Loucy (cell line): Measurements from ENCODE around the gene SORCS2.

Experiments
- H2AFZ ChIP-seq: fragments of 200-600 bp; sonication (generic); 2 replicates; pipeline ENCODE4 v1.6.0; 2016; ENCODE audit warnings: antibody characterized with exemption, mild to moderate bottlenecking, low read length, moderate library complexity
- H3F3A ChIP-seq: fragments of 200-600 bp; 2 replicates; pipeline ENCODE4 v1.6.0; 2016; ENCODE audit warnings: antibody characterized with exemption, low read depth, mild to moderate bottlenecking
- H3K27me3 ChIP-seq: fragments of 200-600 bp; sonication (generic); 2 replicates; pipeline ENCODE4 v1.6.1; 2014; ENCODE audit warnings: low read length, mild to moderate bottlenecking; ENCODE audit not compliant: insufficient read depth, poor library complexity, severe bottlenecking
- H3K36me3 ChIP-seq: fragments of 200-600 bp; sonication (generic); 2 replicates; pipeline ENCODE4 v1.6.1; 2016; ENCODE audit warnings: low read length; ENCODE audit not compliant: insufficient read depth
- H3K4me1 ChIP-seq: fragments of 200-600 bp; sonication (generic); 2 replicates; pipeline ENCODE4 v1.5.1; 2014; ENCODE audit warnings: low read length, mild to moderate bottlenecking; ENCODE audit not compliant: insufficient read depth, poor library complexity, severe bottlenecking
- H3K4me2 ChIP-seq: fragments of 200-600 bp; sonication (generic); 2 replicates; pipeline ENCODE4 v1.6.0; 2014; ENCODE audit warnings: antibody characterized with exemption, low read length, low read depth, mild to moderate bottlenecking; ENCODE audit not compliant: poor library complexity, severe bottlenecking
- H3K4me3 ChIP-seq: fragments of 200-600 bp; sonication (generic); 2 replicates; pipeline ENCODE4 v1.5.1; 2014; ENCODE audit warnings: low read length, mild to moderate bottlenecking, mixed read lengths; ENCODE audit not compliant: poor library complexity, severe bottlenecking
- H3K79me2 ChIP-seq: fragments of 200-600 bp; sonication (generic); 2 replicates; pipeline ENCODE4 v1.6.1; 2014; ENCODE audit warnings: low read length; ENCODE audit not compliant: insufficient read depth
- H3K9ac ChIP-seq: fragments of 200-600 bp; sonication (generic); 2 replicates; pipeline ENCODE4 v1.6.0; 2014; ENCODE audit warnings: mild to moderate bottlenecking, low read depth, low read length, moderate library complexity; ENCODE audit not compliant: poor library complexity, severe bottlenecking
- H3K9me2 ChIP-seq: fragments of 200-600 bp; sonication (generic); replicated peaks from 2 replicates; pipeline ENCODE4 v1.6.1; 2016; ENCODE audit warnings: low read depth, low read length, mixed read lengths
- H3K9me3 ChIP-seq: fragments of 200-600 bp; sonication (generic); 2 replicates; pipeline ENCODE4 v1.6.1; 2014; ENCODE audit warnings: mild to moderate bottlenecking, antibody characterized with exemption, low read length, low read depth; ENCODE audit not compliant: insufficient read depth
- H4K20me1 ChIP-seq: fragments of 200-600 bp; sonication (generic); 2 replicates; pipeline ENCODE4 v1.6.0; 2014; ENCODE audit warnings: antibody characterized with exemption, low read length, mild to moderate bottlenecking; ENCODE audit not compliant: insufficient read depth, poor library complexity, severe bottlenecking
- CTCF ChIP-seq: fragments of 200-600 bp; sonication (generic); conservative IDR thresholded peaks from 2 replicates; pipeline ENCODE4 v1.5.1; 2014; ENCODE audit warnings: mild to moderate bottlenecking, antibody characterized with exemption, low read length
- EZH2phosphoT487 ChIP-seq: fragments of 200-600 bp; IDR thresholded peaks from 2 replicates; pipeline ENCODE4 v1.6.1; 2018; ENCODE audit warnings: antibody characterized with exemption, mild to moderate bottlenecking, moderate library complexity, borderline replicate concordance

Gene SORCS2

GRCh38 chr4:7343950-7344349, 151.6 kb downstream of the SORCS2 start:
- H3K27me3 ChIP-seq = no peaks in the 10 kb centered on the region
- no peaks in the 10 kb centered on the region for H3K9me2 ChIP-seq
- TF ChIP-seq EZH2phosphoT487 = no peak
- TF ChIP-seq CTCF = no peak
- H3K4me1 ChIP-seq = no peaks in the 10 kb centered on the region
- no peak overlapping the region for H3K4me3 ChIP-seq
- no peak overlapping the region for H3K4me2 ChIP-seq
- H3F3A ChIP-seq = no peaks in the 10 kb centered on the region
- peaks cover 13% of the 10 kb centered on the region; the same call in 1 of the 2 replicates for H3K9me3 ChIP-seq
- no peak overlapping the region for H2AFZ ChIP-seq
- H4K20me1 ChIP-seq = no peaks in the 10 kb centered on the region
- no peaks in the 10 kb centered on the region for H3K36me3 ChIP-seq
- H3K9ac ChIP-seq = no peak overlapping the region
- H3K79me2 ChIP-seq = no peaks in the 10 kb centered on the region

- no peak overlapping the region for H3K4me3 ChIP-seq
- no peaks in the 10 kb centered on the region for H3K36me3 ChIP-seq
- H3K79me2 ChIP-seq = no peaks in the 10 kb centered on the region
- TF ChIP-seq EZH2phosphoT487 = no peak
- TF ChIP-seq CTCF = no peak
- no peak overlapping the region for H3K9ac ChIP-seq
- peaks cover 13% of the 10 kb centered on the region; the same call in 1 of the 2 replicates for H3K9me3 ChIP-seq
- H3K4me2 ChIP-seq = no peak overlapping the region
- H4K20me1 ChIP-seq = no peaks in the 10 kb centered on the region
- H3K9me2 ChIP-seq = no peaks in the 10 kb centered on the region
- H3K27me3 ChIP-seq = no peaks in the 10 kb centered on the region
- no peaks in the 10 kb centered on the region for H3K4me1 ChIP-seq
- no peak overlapping the region for H2AFZ ChIP-seq
- H3F3A ChIP-seq = no peaks in the 10 kb centered on the region
Observed at GRCh38 chr4:7344636-7345155, 152.4 kb downstream of the SORCS2 start.

- H3K4me3 ChIP-seq = no peak overlapping the region
- no peaks in the 10 kb centered on the region for H3K79me2 ChIP-seq
- no peaks in the 10 kb centered on the region for H3K27me3 ChIP-seq
- H3K36me3 ChIP-seq = no peaks in the 10 kb centered on the region
- no peak overlapping the region for H3K4me2 ChIP-seq
- no peaks in the 10 kb centered on the region for H3K4me1 ChIP-seq
- peaks cover 9% of the 10 kb centered on the region; the same call in 1 of the 2 replicates for H3K9me3 ChIP-seq
- no peaks in the 10 kb centered on the region for H3K9me2 ChIP-seq
- H3F3A ChIP-seq = no peaks in the 10 kb centered on the region
- H4K20me1 ChIP-seq = no peaks in the 10 kb centered on the region
- H2AFZ ChIP-seq = no peak overlapping the region
- no peak overlapping the region for H3K9ac ChIP-seq
- TF ChIP-seq EZH2phosphoT487 (no peak), CTCF (no peak)
Observed at GRCh38 chr4:7347981-7348380, 155.6 kb downstream of the SORCS2 start.
